ENCODE measurements around the gene TATDN3. TPM values are rescaled to one million over a fixed set of nuclear protein-coding genes. Genes with fewer than 3 reads are reported as not detected.
"Not testable (repeated sequence)": the region's sequence is repeated elsewhere in the genome, so short reads cannot be mapped to it uniquely, and the experiment has no call there.

The TATDN3 gene
- total RNA-seq, 1 experiment from 2014 or later: 47.6 TPM

DNA sequence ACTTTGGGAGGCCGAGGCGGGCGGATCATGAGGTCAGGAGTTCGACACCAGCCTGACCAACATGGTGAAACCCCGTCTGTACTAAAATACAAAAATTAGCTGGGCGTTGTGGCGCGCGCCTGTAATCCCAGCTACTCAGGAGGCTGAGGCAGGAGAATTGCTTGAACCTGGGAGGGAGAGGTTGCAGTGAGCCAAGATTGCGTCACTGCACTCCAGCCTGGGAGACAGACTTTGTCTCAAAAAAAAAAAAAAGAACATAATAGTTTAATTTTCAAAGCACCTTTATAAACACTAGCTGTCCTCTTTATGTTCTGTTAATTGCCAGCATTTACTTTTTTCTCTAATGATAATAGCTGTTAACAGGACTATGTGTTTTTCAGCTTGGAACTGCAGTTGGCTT lies 71.7 kb downstream of the TATDN3 start:
- H3K36me3 ChIP-seq (ENCODE audit: insufficient read depth, low read length): peaks cover 40% of the 10 kb centered on the region
- H2AFZ ChIP-seq (ENCODE audit: low read length); H3K4me2 ChIP-seq (ENCODE audit: low read depth, low read length, poor library complexity, severe bottlenecking); H3K9me3 ChIP-seq (ENCODE audit: low read length); H3K27ac ChIP-seq (ENCODE audit: low read length); H4K20me1 ChIP-seq (ENCODE audit: insufficient read depth, low read depth, low read length); DNase-seq; H3K27me3 ChIP-seq (ENCODE audit: low read length); H3K9me2 ChIP-seq (replicated peaks; ENCODE audit: insufficient read depth, low read length); H3K9ac ChIP-seq (ENCODE audit: low read length); H3K4me3 ChIP-seq (ENCODE audit: low read length): not testable (repeated sequence)
- peaks cover 33% of the 10 kb centered on the region for H3K4me1 ChIP-seq (ENCODE audit: low read length)
- H3K79me2 ChIP-seq (ENCODE audit: low read length): peaks cover 73% of the 10 kb centered on the region

DNA sequence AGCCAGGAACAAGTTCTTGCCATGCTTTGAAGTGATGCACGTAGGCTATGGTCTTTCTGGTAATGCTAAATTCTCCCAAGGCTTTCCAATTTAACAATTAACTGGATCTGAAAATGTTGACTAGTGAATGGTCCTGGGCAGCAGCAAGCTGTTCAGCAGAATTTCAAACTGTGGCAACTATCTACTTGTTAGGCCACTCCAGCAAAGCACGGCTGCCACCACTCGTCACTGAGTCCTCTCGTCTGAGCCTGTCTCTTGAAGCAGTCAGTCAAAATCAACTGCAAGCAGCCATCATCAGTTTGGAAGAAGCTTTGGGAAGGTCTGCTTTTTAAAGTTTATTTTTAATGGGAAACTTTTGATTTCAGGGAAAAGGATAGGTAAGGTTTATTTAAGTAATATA lies 72.5 kb downstream of the TATDN3 start:
- Histone ChIP-seq H3K36me3 (ENCODE audit: insufficient read depth, low read length) (peaks cover 44% of the 10 kb centered on the region), H3K79me2 (ENCODE audit: low read length) (peaks cover 71% of the 10 kb centered on the region)

More for the DNA sequence above, 72.5 kb downstream of the TATDN3 start:
- H4K20me1 ChIP-seq (ENCODE audit: insufficient read depth, low read depth, low read length): peaks cover 4% of the 10 kb centered on the region; the same call in 1 of the 2 replicates
- no peaks in the 10 kb centered on the region for H3K9me3 ChIP-seq (ENCODE audit: low read length)
- H3K27me3 ChIP-seq (ENCODE audit: low read length): no peaks in the 10 kb centered on the region
- H3K4me3 ChIP-seq (ENCODE audit: low read length): no peak overlapping the region
- no peaks in the 10 kb centered on the region for H3K9me2 ChIP-seq (replicated peaks; ENCODE audit: insufficient read depth, low read length)
- no peak for DNase-seq
- no peak overlapping the region for H3K9ac ChIP-seq (ENCODE audit: low read length)
- no peak overlapping the region for H3K27ac ChIP-seq (ENCODE audit: low read length)
- H3K4me1 ChIP-seq (ENCODE audit: low read length): peaks cover 29% of the 10 kb centered on the region
- H2AFZ ChIP-seq (ENCODE audit: low read length): no peak overlapping the region
- H3K4me2 ChIP-seq (ENCODE audit: low read depth, low read length, poor library complexity, severe bottlenecking): no peak overlapping the region

Small RNA genes lying within 50 kb of the gene (small RNA-seq; reads per million reads assigned to genes)
- gene AC104333.1 (not detected), gene AC104333.2 (not detected)

Other genes with a start within 250 kb of the TATDN3 start
- gene ATF3, start 183.1 kb upstream of the TATDN3 start, total RNA-seq (2014; rRNA removed; shearing (Covaris generic); ENCODE audit: low replicate concordance): 4.1 and 8.0 TPM in 2 replicates
- gene BATF3, start 92.1 kb upstream of the TATDN3 start, total RNA-seq (2014; rRNA removed; shearing (Covaris generic); ENCODE audit: low replicate concordance): 4.4 and 7.7 TPM in 2 replicates
- gene NSL1, start 117 bp upstream of the TATDN3 start, total RNA-seq (2014; rRNA removed; shearing (Covaris generic); ENCODE audit: low replicate concordance): 64.0 and 65.9 TPM in 2 replicates
- gene SPATA45, start 55.8 kb downstream of the TATDN3 start, total RNA-seq (2014; rRNA removed; shearing (Covaris generic); ENCODE audit: low replicate concordance): not detected in 2 replicates
- 13.0 and 32.8 TPM in 2 replicates for gene FLVCR1, start 66.4 kb downstream of the TATDN3 start, total RNA-seq (2014; rRNA removed; shearing (Covaris generic); ENCODE audit: low replicate concordance)
- not detected in 2 replicates for gene VASH2, start 158.6 kb downstream of the TATDN3 start, total RNA-seq (2014; rRNA removed; shearing (Covaris generic); ENCODE audit: low replicate concordance)
- gene ANGEL2, start 224.0 kb downstream of the TATDN3 start, total RNA-seq (2014; rRNA removed; shearing (Covaris generic); ENCODE audit: low replicate concordance): 49.1 and 97.1 TPM in 2 replicates